Aorta (tissue), 5 donors: ENCODE data around the gene BRSK1. TPM values are rescaled to one million over a fixed set of nuclear protein-coding genes. Genes with fewer than 3 reads are reported as not detected.

Experiments
- ATAC-seq: fragments of 200-7000 bp; cut with Tn5 transposase; one replicate; pipeline ENCODE4 v1.9.1; 2022; ENCODE audit warnings: moderate library complexity; ENCODE audit not compliant: low FRiP score
- DNase-seq, 2 donors: peaks; one replicate each; pipeline ENCODE4 v3.0.0-alpha.2; 2020
- H3K27ac ChIP-seq, 2 donors: one replicate each; pipeline ENCODE4 v1.5.1; 2013; ENCODE audit warnings: low read length in 2 of 2, mild to moderate bottlenecking in 2 of 2, moderate library complexity in 2 of 2, control low read depth in 1 of 2, inconsistent platforms in 1 of 2, low read depth in 1 of 2
- H3K27me3 ChIP-seq, 2 donors: one replicate each; pipeline ENCODE4 v1.6.1; 2013; ENCODE audit warnings: control low read depth in 1 of 2, low read length in 1 of 2, mild to moderate bottlenecking in 1 of 2, moderate library complexity in 1 of 2; ENCODE audit not compliant: insufficient read depth in 2 of 2, control insufficient read depth in 1 of 2
- H3K36me3 ChIP-seq, 2 donors: one replicate each; pipeline ENCODE4 v1.6.1; 2013; ENCODE audit warnings: control low read depth in 1 of 2, low read length in 1 of 2, mild to moderate bottlenecking in 1 of 2; ENCODE audit not compliant: insufficient read depth in 2 of 2, control insufficient read depth in 1 of 2
- H3K4me1 ChIP-seq, 2 donors: one replicate each; pipeline ENCODE4 v1.6.1; 2013; ENCODE audit warnings: low read length in 2 of 2, control low read depth in 1 of 2, mild to moderate bottlenecking in 1 of 2, moderate library complexity in 1 of 2; ENCODE audit not compliant: insufficient read depth in 2 of 2, control insufficient read depth in 1 of 2
- H3K4me3 ChIP-seq, 2 donors: one replicate each; pipeline ENCODE4 v1.5.1; 2013; ENCODE audit warnings: low read length in 2 of 2, control low read depth in 1 of 2, mild to moderate bottlenecking in 1 of 2
- H3K9me3 ChIP-seq: one replicate; pipeline ENCODE4 v1.6.1; 2013; ENCODE audit warnings: mild to moderate bottlenecking, low read length; ENCODE audit not compliant: control insufficient read depth
- WGBS, 2 donors: extraction: QIAGEN DNeasy Blood & Tissue Kit; methylation state at CpG; one replicate each; pipeline ENCODE4 v1.1.7; 2013; 5-methylcytosine and 5-hydroxymethylcytosine counted together
- intact Hi-C, 2 donors: fragments of 100-400 bp; cut with DNase I; formaldehyde crosslinking; loops; one replicate each; pipeline versions ENCODE4 v1.14.2 to v1.15.0; 2022
- microRNA-seq, 2 donors: library from miRNA; unstranded; fragments of <30 nt; microRNA quantifications; one replicate each; pipeline ENCODE4 v1.2.0, GENCODE V29; 2020
- polyA plus RNA-seq, 2 donors: library from polyadenylated mRNA; stranded (reverse); fragments of 200-250 nt; gene quantifications; one replicate each; pipeline ENCODE4 v1.2.3, GENCODE V29; 2013
- total RNA-seq, 2 donors: library from RNA; stranded (reverse); fragmentation: NEBNext Ultra II Directional; extraction: Animal tissue kit (Norgen Biotek cat#: 25700); gene quantifications; one replicate each; pipeline ENCODE4 v1.2.1, GENCODE V29; 2021
- donor health status: healthy with polysubstance abuse.
- donor health status: Bipolar disorder and iron deficiency.
- donor health status: DM: no; HTN: no; CAD: no.
- donor health status: DM: no; HTN: no; CAD: no.
- donor health status: DM: yes; HTN: yes; CAD: no.

Gene BRSK1
- total and polyA plus RNA-seq, 4 donors, result 4.8 to 25.1 (median 16.3) TPM

- Histone ChIP-seq H3K27ac (no peak overlapping the region), H3K36me3 (no peaks in the 10 kb centered on the region), H3K4me1 (no peaks in the 10 kb centered on the region), H3K9me3 (no peaks in the 10 kb centered on the region), H3K4me3 (no peak overlapping the region), H3K27me3 (no peaks in the 10 kb centered on the region)
- ATAC-seq (no peak), DNase-seq (no peak)
- WGBS, 2 donors, result 26 to 32% methylated on average over 12 to 13 of the region's 13 CpGs
- intact Hi-C loops, result no loop called here
Measured at GRCh38 chr19:55355213-55355821, 71.5 kb downstream of the BRSK1 start.

- DNase-seq (no peak), ATAC-seq (no peak)
- intact Hi-C loops, result no loop called here
- Histone ChIP-seq H3K4me3 (no peak overlapping the region), H3K4me1 (no peaks in the 10 kb centered on the region), H3K27me3 (no peaks in the 10 kb centered on the region), H3K36me3 (no peaks in the 10 kb centered on the region), H3K9me3 (no peaks in the 10 kb centered on the region), H3K27ac (no peak overlapping the region)
- WGBS, 2 donors, result 88 to 91% methylated on average over 19 of the region's 19 CpGs
Measured at GRCh38 chr19:55358493-55358892, 74.7 kb downstream of the BRSK1 start.

GRCh38 chr19:55358943-55359908 lies 75.4 kb downstream of the BRSK1 start:
- intact Hi-C loops, result no loop called here
- H3K27me3 ChIP-seq, result no peaks in the 10 kb centered on the region
- DNase-seq (no peak), ATAC-seq (no peak)
- H3K4me3 ChIP-seq, result no peak overlapping the region
- no peaks in the 10 kb centered on the region for H3K36me3 ChIP-seq
- WGBS, 2 donors, result 81 to 82% methylated on average over 31 to 32 of the region's 32 CpGs
- H3K4me1 ChIP-seq, result no peaks in the 10 kb centered on the region
- H3K27ac ChIP-seq, result no peak overlapping the region
- no peaks in the 10 kb centered on the region for H3K9me3 ChIP-seq

GRCh38 chr19:55360902-55361301 lies 77.1 kb downstream of the BRSK1 start:
- Histone ChIP-seq H3K36me3 (no peaks in the 10 kb centered on the region), H3K4me3 (no peak overlapping the region), H3K27ac (no peak overlapping the region), H3K27me3 (no peaks in the 10 kb centered on the region), H3K9me3 (no peaks in the 10 kb centered on the region), H3K4me1 (no peaks in the 10 kb centered on the region)
- DNase-seq (no peak), ATAC-seq (no peak)
- intact Hi-C loops, result no loop called here
- 94 to 97% methylated on average over 16 of the region's 16 CpGs for WGBS, 2 donors

Small RNAs within 50 kb of the gene (microRNA-seq; reads per million reads assigned to microRNA genes)
- 0.99 to 3.0 reads per million in 2 donors for gene MIR6802
- 3.0 to 13.7 reads per million in 2 donors for gene MIR6803

Other genes starting within 250 kb of the BRSK1 start
- under 1 TPM; 0.27 to 0.84 TPM for gene GP6, start 245.7 kb upstream of the BRSK1 start, total RNA-seq
- gene GP6, start 245.7 kb upstream of the BRSK1 start, polyA plus RNA-seq, result under 1 TPM in 1 of 2 donors, not detected in 1; 0.08 TPM
- gene RDH13, start 220.8 kb upstream of the BRSK1 start, total RNA-seq, result 10 to 100 TPM in 1 of 2 donors, 1 to 10 TPM in 1; 8.9 to 14.4 TPM
- gene RDH13, start 220.8 kb upstream of the BRSK1 start, polyA plus RNA-seq, result 10 to 100 TPM in 1 of 2 donors, 1 to 10 TPM in 1; 3.4 to 12.4 TPM
- gene EPS8L1, start 208.1 kb upstream of the BRSK1 start, total RNA-seq, result 1 to 10 TPM in 1 of 2 donors, under 1 TPM in 1; 0.81 to 4.1 TPM
- gene EPS8L1, start 208.1 kb upstream of the BRSK1 start, polyA plus RNA-seq, result 10 to 100 TPM in 1 of 2 donors, under 1 TPM in 1; 0.38 to 10.8 TPM
- 100 to 1,000 TPM; 134 to 218 TPM for gene PPP1R12C, start 166.4 kb upstream of the BRSK1 start, total RNA-seq
- 100 to 1,000 TPM; 104 to 432 TPM for gene PPP1R12C, start 166.4 kb upstream of the BRSK1 start, polyA plus RNA-seq
- gene TNNT1, start 134.8 kb upstream of the BRSK1 start, total RNA-seq, result 1 to 10 TPM in 1 of 2 donors, not detected in 1; 1.3 TPM
- 1 to 10 TPM; 1.4 to 2.0 TPM for gene TNNT1, start 134.8 kb upstream of the BRSK1 start, polyA plus RNA-seq
- gene TNNI3, start 126.3 kb upstream of the BRSK1 start, total RNA-seq, result not detected
- gene TNNI3, start 126.3 kb upstream of the BRSK1 start, polyA plus RNA-seq, result 10 to 100 TPM in 1 of 2 donors, under 1 TPM in 1; 0.51 to 14.1 TPM
- gene DNAAF3, start 117.4 kb upstream of the BRSK1 start, total RNA-seq, result not detected
- under 1 TPM; 0.38 to 0.87 TPM for gene DNAAF3, start 117.4 kb upstream of the BRSK1 start, polyA plus RNA-seq
- gene SYT5, start 103.7 kb upstream of the BRSK1 start, total RNA-seq, result not detected
- gene SYT5, start 103.7 kb upstream of the BRSK1 start, polyA plus RNA-seq, result not detected
- 1 to 10 TPM in 1 of 2 donors, under 1 TPM in 1; 0.29 to 1.9 TPM for gene PTPRH, start 74.5 kb upstream of the BRSK1 start, total RNA-seq
- 1 to 10 TPM in 1 of 2 donors, under 1 TPM in 1; 0.03 to 7.5 TPM for gene PTPRH, start 74.5 kb upstream of the BRSK1 start, polyA plus RNA-seq
- gene TMEM86B, start 55.2 kb upstream of the BRSK1 start, total RNA-seq, result 1 to 10 TPM; 2.0 to 3.6 TPM
- gene TMEM86B, start 55.2 kb upstream of the BRSK1 start, polyA plus RNA-seq, result 10 to 100 TPM in 1 of 2 donors, 1 to 10 TPM in 1; 2.9 to 10.9 TPM
- gene PPP6R1, start 25.0 kb upstream of the BRSK1 start, total RNA-seq, result 10 to 100 TPM; 47.9 to 55.4 TPM
- 10 to 100 TPM; 15.2 to 25.3 TPM for gene PPP6R1, start 25.0 kb upstream of the BRSK1 start, polyA plus RNA-seq
- gene HSPBP1, start 3.9 kb upstream of the BRSK1 start, total RNA-seq, result 10 to 100 TPM; 14.1 to 16.3 TPM
- gene HSPBP1, start 3.9 kb upstream of the BRSK1 start, polyA plus RNA-seq, result 10 to 100 TPM; 14.7 to 25.3 TPM
- gene TMEM150B, start 41.3 kb downstream of the BRSK1 start, total RNA-seq, result 1 to 10 TPM; 2.9 to 9.6 TPM
- gene TMEM150B, start 41.3 kb downstream of the BRSK1 start, polyA plus RNA-seq, result 1 to 10 TPM in 1 of 2 donors, under 1 TPM in 1; 0.72 to 5.5 TPM
- gene KMT5C, start 55.9 kb downstream of the BRSK1 start, total RNA-seq, result 10 to 100 TPM in 1 of 2 donors, 1 to 10 TPM in 1; 4.5 to 12.8 TPM
- gene KMT5C, start 55.9 kb downstream of the BRSK1 start, polyA plus RNA-seq, result 10 to 100 TPM in 1 of 2 donors, 1 to 10 TPM in 1; 3.4 to 13.2 TPM
- gene COX6B2, start 70.7 kb downstream of the BRSK1 start, total RNA-seq, result under 1 TPM; 0.19 to 0.99 TPM
- gene COX6B2, start 70.7 kb downstream of the BRSK1 start, polyA plus RNA-seq, result not detected
- gene GARIN5B, start 79.3 kb downstream of the BRSK1 start, total RNA-seq, result not detected
- gene GARIN5B, start 79.3 kb downstream of the BRSK1 start, polyA plus RNA-seq, result not detected
- under 1 TPM; 0.23 to 0.27 TPM for gene IL11, start 86.5 kb downstream of the BRSK1 start, total RNA-seq
- gene IL11, start 86.5 kb downstream of the BRSK1 start, polyA plus RNA-seq, result 1 to 10 TPM in 1 of 2 donors, not detected in 1; 2.1 TPM
- gene TMEM190, start 92.8 kb downstream of the BRSK1 start, total RNA-seq, result not detected
- not detected for gene TMEM190, start 92.8 kb downstream of the BRSK1 start, polyA plus RNA-seq
- 1 to 10 TPM in 1 of 2 donors, under 1 TPM in 1; 0.94 to 2.4 TPM for gene TMEM238, start 100.3 kb downstream of the BRSK1 start, total RNA-seq
- not detected for gene TMEM238, start 100.3 kb downstream of the BRSK1 start, polyA plus RNA-seq
- 1,000 to 10,000 TPM in 1 of 2 donors, 100 to 1,000 TPM in 1; 841 to 1,022 TPM for gene RPL28, start 101.9 kb downstream of the BRSK1 start, total RNA-seq
- 1,000 to 10,000 TPM; 1,298 to 1,335 TPM for gene RPL28, start 101.9 kb downstream of the BRSK1 start, polyA plus RNA-seq
- gene UBE2S, start 123.8 kb downstream of the BRSK1 start, total RNA-seq, result 10 to 100 TPM; 13.2 to 26.8 TPM
- gene UBE2S, start 123.8 kb downstream of the BRSK1 start, polyA plus RNA-seq, result 1 to 10 TPM; 7.0 to 8.4 TPM
- gene SHISA7, start 159.3 kb downstream of the BRSK1 start, total RNA-seq, result not detected
- under 1 TPM in 1 of 2 donors, not detected in 1; 0.05 TPM for gene SHISA7, start 159.3 kb downstream of the BRSK1 start, polyA plus RNA-seq
- gene ISOC2, start 177.6 kb downstream of the BRSK1 start, total RNA-seq, result 10 to 100 TPM; 18.6 to 30.6 TPM
- 10 to 100 TPM; 42.6 to 47.3 TPM for gene ISOC2, start 177.6 kb downstream of the BRSK1 start, polyA plus RNA-seq
- gene C19orf85, start 180.8 kb downstream of the BRSK1 start, total RNA-seq, result not detected
- gene C19orf85, start 180.8 kb downstream of the BRSK1 start, polyA plus RNA-seq, result not detected
- 1 to 10 TPM; 6.9 to 7.0 TPM for gene ZNF628, start 192.6 kb downstream of the BRSK1 start, total RNA-seq
- gene ZNF628, start 192.6 kb downstream of the BRSK1 start, polyA plus RNA-seq, result 1 to 10 TPM; 1.3 to 2.0 TPM
- 10 to 100 TPM; 15.3 to 16.2 TPM for gene NAT14, start 201.2 kb downstream of the BRSK1 start, total RNA-seq
- gene NAT14, start 201.2 kb downstream of the BRSK1 start, polyA plus RNA-seq, result 10 to 100 TPM in 1 of 2 donors, 1 to 10 TPM in 1; 3.1 to 19.2 TPM
- 10 to 100 TPM in 1 of 2 donors, 1 to 10 TPM in 1; 8.6 to 64.1 TPM for gene SSC5D, start 204.4 kb downstream of the BRSK1 start, total RNA-seq
- 1 to 10 TPM; 1.6 to 3.7 TPM for gene SSC5D, start 204.4 kb downstream of the BRSK1 start, polyA plus RNA-seq